Stimulated activated CD4-positive, alpha-beta T cell treated with anti-CD3 and anti-CD28 coated beads, TNF-alpha, amount 100 ng/mL, for 48 hours (primary cell): Measurements from ENCODE around the gene EME2.
"Not testable (repeated sequence)": the region's sequence is repeated elsewhere in the genome, so short reads cannot be mapped to it uniquely, and the experiment has no call there.

ENCODE experiments used
- DNase-seq, 3 donors: peaks; one replicate each; pipeline ENCODE4 v3.0.0-alpha.2; 2020; ENCODE audit warnings: low read depth in 3 of 3

Gene EME2, protein sequence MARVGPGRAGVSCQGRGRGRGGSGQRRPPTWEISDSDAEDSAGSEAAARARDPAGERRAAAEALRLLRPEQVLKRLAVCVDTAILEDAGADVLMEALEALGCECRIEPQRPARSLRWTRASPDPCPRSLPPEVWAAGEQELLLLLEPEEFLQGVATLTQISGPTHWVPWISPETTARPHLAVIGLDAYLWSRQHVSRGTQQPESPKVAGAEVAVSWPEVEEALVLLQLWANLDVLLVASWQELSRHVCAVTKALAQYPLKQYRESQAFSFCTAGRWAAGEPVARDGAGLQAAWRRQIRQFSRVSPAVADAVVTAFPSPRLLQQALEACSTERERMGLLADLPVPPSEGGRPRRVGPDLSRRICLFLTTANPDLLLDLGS

DNA sequence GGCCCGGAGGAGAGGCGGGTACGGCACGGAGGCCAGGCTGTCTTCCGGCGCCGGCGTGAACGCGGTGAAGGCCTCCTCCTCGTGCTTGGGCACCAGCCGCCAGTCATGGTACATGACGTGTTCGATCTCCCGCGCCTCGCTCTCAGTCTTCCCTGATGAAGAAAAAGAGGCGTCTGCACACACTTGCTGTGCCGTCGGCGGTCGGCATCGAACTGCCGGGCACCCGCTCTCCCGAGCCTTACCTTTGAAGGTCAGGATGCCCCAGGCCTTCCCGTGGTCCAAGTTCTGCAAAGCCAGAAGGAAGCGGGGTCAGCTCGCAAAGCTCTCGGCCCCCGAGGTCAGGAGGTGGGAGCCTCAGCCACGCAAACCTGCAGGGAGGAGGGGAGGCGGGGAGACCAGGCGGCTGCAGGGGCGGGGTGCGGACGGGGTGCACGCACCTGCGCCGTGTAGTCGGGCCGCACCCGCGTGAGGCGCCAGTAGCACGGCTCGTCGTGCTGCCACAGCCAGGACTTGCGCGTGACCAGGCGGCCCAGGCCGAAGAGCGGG, at the start of gene EME2:
Gene EME2, plus strand, starts transcription at position 449 of the 546 bp plus-strand sequence. CDS start 418 bp downstream, outside the sequence.
- DNase-seq = peak in 2 of 3 donors; percentile 45 to 51

DNA sequence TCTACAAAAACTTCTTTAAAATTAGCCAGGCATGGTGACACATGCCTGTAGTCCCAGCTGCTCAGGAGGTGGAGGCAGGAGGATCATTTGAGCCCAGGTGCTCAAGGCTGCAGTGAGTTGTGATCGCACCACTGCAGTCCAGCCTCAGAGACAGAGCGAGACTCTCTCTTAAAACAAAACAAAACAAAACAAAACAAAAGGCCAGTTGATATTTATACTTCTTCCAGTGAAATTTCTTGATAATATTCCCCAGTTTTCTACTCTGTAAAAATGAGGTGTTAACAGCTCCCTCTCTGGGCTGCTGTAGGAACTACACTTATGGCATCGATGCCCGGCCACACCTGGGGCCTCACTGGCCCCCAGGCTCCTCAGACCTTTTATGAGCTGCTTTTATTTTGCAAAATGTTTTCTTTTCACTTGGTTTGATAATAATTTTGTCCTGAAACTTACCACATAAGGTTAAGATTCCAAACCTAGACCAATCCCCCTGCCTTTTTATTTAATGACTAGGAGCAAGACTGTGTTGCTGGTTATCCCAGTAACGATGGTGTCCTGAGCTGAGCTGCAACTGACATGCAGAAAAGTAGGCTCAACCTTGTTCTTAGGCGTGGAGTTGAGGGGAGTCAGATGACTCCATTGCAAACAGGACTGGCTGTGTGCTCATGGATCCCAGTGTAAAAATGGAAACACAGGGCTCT, 49.0 kb upstream of the EME2 start:
- peak in 1 of 3 donors; percentile 20 for DNase-seq

DNA sequence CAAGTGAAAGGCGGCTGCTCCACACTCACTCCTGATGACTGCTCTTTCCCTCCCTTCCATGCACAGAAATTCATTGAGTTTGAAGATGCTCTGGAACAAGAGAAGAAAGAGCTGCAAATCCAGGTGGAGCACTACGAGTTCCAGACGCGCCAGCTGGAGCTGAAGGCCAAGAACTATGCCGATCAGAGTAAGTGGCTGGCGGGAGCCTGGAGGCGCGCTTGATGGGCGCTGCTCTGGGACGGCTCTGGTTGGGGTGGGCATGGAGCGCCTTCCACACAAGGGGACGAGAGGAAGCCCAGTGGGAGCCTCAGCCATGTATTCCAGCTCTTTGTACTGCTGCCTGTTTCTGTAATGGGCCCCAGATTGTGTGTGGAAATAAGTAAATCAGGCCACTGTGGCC, 48.1 kb upstream of the EME2 start:
- DNase-seq = no peak

DNA sequence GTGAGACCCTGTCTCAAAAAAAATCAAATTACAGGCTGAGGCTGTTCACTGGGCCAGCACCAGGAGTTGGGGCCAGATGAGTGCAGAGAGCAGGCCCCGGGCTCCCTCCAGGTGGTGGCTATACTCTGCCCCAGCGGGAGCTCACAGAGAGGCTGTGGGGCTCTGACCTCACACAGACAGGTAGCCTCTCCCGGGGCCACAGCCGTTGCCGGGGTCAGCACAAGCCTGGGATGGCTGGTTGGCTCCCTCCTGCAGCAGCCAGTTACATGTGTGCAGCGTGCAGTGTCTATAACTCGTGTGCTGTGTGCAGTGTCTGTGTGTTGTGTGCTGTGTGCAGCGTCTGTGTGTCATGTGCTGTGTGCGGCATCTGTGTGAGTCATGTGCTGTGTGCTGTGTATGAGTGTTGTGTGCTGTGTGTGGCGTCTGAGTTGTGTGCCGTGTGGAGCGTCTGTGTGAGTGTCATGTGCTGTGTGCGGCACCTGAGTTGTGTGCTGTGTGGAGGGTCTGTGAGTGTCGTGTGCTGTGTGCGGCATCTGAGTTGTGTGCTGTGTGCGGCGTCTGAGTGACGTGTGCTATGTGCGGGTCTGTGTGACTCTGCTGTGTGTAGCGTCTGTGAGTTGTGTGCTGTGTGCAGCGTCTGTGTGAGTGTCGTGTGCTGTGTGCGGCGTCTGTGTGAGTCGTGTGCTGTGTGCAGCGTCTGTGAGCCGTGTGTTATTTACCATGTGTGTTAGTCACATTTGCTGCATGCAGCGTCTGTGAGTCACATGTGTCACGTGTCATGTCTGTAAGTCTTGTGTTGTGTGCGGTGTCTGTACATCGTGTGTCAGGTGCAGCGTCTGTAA, 45.7 kb upstream of the EME2 start:
- no peak for DNase-seq

DNA sequence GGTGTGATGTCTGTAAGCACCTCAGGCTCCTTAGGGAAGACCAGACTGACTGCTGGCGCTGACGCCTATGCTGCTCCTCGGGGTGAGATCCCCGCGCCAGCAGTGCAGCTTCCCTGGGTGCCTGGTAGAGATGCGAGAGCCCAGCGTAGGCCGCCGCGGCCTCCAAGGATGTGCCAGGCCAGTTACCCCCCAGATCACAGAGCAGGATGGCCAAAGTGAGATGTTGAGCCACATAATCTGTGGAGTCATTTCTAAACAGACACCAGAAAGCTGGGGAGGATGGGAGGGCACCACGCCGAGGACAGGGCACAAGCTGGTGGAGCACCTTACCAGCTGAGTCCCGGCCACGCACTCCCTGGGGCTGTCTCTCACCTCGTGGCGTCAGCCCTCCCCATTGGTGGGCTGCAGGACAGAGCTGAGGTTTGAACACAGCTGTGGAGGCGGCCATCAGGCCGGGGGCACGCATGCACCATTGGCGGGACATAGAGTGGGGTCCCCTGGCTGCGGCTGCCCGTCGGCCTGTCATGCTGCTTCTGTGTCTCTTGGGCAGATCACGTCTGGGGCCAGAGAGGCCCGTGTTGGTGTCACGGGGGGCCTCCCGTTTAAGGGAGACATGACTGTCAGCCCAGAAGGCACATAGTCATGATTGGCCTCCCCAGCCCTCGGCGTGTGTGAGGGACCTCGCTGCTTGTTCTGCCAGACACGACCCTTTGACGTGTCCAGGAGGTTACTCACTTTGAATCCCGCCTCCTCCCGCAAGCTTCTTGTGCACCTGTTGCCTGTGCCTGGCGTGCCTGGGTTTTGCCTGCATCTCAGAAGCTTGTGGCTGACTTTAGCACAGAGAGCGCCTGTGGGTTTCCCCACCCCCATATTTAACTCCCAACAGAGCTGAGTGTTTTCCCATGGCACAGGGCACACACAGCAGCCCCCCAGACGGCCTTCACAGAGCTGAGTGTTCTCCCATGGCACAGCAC, 44.7 kb upstream of the EME2 start:
- DNase-seq = no peak

DNA sequence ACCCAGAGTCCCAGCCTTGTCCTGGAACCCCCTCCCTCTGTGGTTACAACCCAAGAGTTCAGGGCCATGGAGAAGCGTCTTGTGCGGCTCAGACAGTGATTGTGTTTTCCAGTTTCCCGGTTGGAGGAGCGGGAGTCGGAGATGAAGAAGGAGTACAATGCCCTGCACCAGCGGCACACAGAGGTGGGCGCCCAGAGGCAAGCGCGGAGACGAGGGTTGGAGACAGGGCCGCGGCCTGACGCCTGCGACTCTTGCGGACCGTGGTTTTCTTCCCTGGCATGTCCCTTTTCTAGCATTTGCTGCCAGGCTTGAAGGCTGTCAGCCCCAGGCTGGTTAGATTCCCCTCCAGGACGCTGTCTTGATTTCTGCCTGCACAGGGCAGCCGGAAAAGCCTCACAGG, 43.6 kb upstream of the EME2 start:
- DNase-seq = no peak

DNA sequence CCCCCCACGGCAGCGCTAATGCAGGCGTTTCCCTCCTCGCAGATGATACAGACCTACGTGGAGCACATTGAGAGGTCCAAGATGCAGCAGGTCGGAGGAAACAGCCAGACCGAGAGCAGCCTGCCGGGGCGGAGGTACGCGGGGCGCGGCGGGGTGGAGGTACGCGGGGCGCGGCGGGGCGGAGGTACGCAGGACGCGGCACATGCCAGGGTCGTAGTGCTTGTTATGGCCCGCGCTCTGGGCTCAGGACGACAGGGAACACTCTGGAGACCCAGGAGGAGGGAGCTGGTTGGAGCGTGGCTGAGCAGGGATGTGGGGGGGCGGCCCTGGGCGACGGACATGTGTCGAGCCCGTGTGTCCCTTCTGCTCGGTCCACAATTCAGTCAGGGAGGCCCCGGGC, 43.2 kb upstream of the EME2 start:
- no peak for DNase-seq

DNA sequence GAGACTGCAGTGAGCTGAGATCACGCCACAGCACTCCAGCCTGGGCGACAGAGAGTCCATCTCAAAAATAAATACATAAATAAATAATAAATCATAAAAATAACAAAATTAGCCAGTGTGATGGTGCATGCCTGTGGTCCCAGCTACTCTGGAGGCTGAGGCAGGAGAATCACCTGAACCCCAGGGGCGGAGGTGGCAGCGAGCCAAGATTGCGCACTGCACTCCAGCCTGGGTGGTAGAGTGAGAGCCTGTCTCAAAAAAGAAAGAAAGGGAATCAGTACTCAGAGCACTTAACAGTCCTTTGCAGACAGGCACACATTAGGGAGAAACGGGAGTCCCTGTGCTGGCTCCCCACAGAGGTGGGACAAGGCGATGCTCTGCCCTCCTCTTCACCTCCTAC, 41.5 kb upstream of the EME2 start:
- DNase-seq = no peak

DNA sequence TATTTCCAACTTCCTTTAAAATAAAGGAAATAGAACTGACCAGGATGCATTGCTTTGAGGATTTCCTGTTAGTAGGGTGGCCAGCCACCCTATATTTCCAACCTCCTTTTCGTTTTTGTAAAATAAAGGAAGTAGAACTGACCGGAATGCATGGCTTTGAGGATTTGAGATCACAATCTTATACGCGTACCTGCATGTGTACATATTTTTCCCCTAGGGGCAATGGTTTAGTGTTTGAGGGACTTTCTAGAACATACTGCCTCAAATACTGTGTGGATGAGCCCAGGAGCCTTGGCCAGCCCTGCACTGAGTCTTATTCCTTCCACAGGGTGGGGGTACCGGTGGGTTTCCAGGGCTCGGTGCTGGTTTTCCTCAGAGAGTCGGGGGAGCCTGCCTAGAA, 41.0 kb upstream of the EME2 start:
- no peak for DNase-seq

DNA sequence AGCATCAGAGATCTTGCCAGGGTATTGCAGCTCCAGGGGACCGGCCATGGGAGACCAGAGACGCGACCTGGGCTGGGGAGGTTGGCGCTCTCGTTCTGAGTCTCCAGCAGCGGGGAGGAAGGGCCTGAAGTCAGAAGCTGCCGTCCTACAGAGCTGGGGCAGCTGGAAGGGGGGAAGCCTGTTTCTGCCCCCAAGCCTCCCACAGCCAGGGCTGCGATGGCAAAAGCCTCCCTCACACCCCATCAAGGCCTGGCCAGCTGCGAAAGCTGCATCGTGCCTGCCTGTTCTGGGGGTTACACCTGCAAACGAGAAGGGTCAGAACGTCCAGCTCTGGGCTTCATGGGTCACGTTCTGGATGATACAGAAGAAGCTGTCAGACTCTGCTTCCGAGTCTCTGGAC, 40.5 kb upstream of the EME2 start:
- DNase-seq = no peak

DNA sequence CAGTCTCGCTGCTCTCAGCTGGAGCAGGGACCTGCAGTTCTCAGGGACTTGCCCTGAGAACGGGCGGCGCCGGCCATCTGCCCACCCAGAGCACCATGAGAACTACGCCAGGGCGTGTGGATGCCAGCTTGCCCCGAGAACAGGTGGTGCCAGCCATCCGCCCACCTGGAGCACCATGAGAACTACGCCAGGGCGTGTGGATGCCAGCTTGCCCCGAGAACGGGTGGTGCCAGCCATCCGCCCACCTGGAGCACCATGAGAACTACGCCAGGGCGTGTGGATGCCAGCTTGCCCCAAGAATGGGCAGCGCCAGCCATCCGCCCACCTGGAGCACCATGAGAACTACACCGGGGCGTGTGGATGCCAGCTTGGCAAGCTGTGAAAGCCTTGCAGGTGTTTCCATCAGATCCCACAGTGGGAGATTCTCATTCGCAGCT, 40.0 kb upstream of the EME2 start:
- DNase-seq = not testable (repeated sequence)

DNA sequence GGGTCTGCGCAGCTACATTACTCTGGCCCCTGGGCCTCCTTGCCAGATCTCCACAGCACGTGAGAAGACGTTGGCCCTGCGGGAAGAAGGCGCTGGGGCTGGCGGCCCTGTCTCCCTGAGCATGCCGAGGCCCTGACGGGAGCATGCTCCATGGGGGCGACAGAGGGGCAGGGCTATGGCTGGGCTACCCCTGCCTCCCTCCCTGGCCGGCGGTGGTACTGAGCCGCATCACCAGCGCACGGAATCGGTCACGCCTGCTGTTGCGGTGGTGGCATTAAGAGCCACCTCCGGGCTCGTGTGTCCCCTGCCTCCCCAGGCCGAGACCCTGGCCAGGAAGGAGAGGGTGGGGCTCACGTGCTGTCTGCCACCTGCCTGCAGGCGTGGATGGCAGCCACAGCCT, 38.5 kb upstream of the EME2 start:
- no peak for DNase-seq

DNA sequence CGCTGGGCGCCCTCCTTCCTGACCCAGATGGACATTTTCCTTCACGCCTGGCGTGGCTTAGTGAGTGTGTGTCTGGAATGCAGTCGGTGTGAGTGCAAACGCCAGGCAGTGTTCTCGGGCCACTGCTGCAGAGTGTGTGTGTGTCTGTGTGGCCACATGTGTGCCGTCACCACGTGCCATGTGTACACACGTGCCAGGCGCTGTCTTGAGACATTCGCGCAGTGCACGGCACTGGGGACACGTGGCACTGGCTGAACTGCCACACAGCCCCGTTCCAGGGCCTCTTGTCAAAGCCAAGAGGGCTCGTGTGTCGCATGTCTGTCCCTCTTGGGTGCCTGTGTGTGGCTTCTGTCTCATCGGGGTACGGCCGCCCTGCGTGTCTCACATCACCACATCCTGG, 37.8 kb upstream of the EME2 start:
- DNase-seq = no peak

DNA sequence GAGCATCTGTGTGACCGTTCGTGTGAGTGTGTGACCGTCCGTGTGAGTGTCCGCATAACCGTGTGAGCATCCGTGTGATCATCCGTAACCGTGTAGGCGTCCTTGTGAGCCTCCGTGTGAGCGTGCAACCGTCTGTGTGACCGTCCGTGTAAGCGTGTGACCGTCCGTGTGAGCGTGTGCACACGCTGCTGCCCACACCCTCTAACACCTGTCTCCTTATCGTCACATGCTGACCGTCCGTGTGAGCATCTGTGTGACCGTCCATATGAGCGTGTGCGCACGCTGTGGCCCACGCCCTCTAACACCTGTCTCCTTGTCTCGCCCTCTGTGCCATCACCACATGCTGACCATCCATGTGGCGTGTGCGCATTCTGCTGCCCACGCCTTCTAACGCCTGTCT, 32.4 kb upstream of the EME2 start:
- no peak for DNase-seq

DNA sequence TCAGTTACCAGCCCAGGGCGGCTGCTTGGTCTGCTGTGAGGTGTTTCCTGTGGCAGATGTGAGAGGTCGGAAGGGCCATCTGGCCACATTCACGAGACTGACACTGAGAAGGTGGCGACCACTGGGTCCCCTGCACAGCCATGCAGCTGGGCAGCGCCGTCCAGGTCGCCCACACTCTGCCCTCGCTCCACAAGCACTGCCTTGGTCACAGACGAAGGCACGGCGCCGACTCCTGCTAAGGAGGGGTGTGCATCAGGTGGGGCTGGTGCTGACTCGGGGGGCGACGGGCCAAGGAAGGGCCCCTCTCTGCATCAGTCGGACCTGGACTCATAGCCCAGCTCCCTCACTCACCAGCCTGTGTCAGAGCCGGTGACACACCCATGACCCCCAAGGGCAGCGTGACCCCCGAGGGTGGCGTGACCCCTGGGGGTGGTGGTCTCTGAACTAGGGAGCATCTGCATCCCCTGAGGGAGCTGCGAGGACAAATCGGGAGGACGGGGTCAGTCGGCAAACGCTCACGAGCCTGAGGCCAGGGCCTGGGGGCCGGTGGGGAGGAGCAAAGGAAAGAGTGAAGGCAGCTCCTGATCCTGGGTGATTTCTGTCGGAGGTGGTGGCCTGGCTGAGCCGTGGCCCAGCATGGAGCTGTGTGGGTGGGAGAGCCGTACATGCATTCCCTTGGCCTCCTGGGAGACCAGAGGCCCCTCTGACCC, 31.7 kb upstream of the EME2 start:
- DNase-seq = no peak

DNA sequence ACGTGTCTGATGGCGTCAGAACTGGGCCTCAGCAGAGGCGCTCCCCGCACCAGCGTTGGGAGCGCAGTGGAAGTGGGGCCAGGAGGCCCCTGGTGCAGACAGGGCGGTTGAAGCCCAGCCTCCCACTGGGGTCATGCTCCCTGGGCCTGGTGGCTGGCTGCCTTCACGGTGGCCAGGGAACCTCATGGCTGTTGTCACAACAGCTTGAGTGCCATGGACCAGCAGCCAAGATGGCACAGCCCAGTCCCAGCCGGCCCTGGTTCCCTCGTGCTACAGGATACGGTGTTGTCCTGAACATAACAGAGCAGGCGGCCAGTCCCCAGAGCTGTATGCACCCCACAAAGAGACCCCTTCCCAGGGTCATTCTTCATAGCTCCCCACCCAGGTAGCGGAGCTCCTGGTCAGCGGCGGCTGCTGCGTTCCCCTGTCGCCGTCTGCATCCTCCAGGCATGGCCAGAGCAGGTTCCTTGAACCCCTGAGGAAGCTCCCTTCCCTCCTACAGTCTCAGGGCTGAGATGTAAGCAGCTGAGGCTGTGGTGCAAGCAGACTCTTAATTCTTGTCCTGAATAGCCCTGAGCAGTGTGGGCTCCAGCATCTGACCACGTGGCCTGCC, 31.0 kb upstream of the EME2 start:
- DNase-seq = no peak

DNA sequence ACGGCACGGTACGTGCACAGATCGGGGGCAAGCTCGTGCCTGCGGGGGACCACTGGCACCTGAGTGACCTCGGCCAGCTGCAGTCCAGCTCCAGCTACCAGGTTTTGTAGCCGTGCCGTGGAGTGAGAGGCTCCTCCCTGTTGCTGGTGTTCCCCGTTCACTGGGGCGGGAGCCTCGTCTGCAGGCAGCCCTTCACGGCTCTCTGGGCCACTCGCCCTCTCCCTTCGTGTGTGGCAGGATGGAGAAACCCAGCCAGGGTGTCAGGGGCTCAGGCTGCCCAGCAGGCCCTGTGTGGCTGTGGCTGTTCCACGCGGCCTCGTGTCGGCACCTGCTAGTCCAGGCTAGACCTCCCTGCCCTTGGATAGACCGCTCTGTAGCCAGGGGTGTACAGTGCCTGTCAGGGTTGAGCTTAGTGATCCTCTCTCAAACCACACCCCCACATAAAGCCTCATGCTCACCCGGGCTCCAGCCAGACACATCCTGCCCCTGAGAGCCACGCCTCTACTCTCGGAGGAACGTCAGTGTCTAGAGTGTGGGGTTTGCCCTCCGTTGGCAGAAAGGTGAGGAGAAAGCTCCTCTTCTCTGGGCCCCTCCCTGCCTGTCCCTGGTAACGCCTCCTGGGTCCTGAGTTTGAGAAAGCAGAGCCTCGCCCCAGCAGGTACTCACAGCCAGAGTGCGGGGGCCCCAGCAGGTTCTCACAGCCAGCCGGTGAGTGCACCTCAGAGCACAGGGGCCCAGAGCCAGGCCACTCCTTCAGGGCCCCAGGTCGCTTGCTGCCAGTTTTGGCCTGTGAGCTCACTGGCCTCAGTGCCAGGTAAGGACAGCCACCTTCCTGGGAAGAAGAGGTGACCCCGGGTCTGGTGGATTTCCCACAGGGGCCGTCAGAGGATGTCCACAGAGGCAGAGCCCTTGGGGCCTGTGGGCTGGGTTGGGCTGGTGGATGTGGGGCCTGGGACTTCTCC, 29.0 kb upstream of the EME2 start:
- no peak for DNase-seq

DNA sequence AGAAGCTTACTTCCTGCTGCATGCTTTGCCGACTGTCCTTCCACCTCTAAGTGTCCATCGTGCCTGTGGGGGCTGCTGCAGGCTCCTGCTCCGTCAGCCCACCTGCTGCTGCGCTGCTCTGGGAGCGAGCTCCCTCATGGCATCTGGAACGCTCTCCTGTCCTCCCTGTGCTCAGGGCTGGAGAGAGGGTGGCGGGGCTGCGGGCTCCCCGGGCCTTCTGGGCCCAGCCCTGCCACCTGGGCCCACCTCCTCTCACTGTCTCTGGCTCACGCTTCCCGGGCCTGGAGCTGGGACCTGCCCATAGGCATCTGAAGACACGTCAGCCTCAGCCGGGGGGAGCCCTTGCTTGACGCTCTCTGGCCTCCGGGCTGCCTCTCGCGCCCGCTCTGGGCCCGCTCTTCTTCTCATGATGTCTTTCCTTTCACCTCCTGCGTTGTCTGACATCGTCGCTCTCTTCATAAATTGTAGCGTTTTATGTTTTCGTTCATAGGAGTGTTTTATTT, 28.2 kb upstream of the EME2 start:
- no peak for DNase-seq
